H1 (cell line): ENCODE measurements around the gene NNMT. TPM values are rescaled to one million over a fixed set of nuclear protein-coding genes. Genes with fewer than 3 reads are reported as not detected.

Experiments
- CTCF ChIA-PET: fragments of 300-600 bp; sonication (Branson Sonifier 250); formaldehyde crosslinking; loops from one replicate; lab custom pipeline; 2021; ENCODE audit not compliant: partially characterized antibody; lab: Charles Lee
- POLR2A ChIA-PET: fragments of 300-600 bp; sonication (Branson Sonifier 250); formaldehyde crosslinking; loops from one replicate; lab custom pipeline; 2021; ENCODE audit warnings: inconsistent platforms; ENCODE audit not compliant: partially characterized antibody; lab: Charles Lee
- DNase-seq, 2 experiments: peaks; one replicate each; pipeline versions ENCODE4 v3.0.0 to v3.0.0-alpha.2; 2010 to 2022; ENCODE audit warnings: low spot score in 2 of 2, low read depth in 1 of 2, mixed read lengths in 1 of 2
- FAIRE-seq: peaks from 2 replicates; lab custom pipeline; 2011; peaks lifted over from hg19 to GRCh38; lab: Jason Lieb, UNC
- H2AFZ ChIP-seq: 2 replicates; pipeline ENCODE4 v1.8.1; 2012; ENCODE audit warnings: low read length, inconsistent platforms
- H2AK5ac ChIP-seq: 2 replicates; pipeline ENCODE4 v1.6.1; 2013; ENCODE audit warnings: low read depth, low read length
- H2BK120ac ChIP-seq: replicated peaks from 2 replicates; pipeline ENCODE3; 2013; ENCODE audit warnings: low read depth, low read length, inconsistent platforms
- H2BK12ac ChIP-seq: 2 replicates; pipeline ENCODE4 v1.6.1; 2013; ENCODE audit warnings: low read depth, low read length
- H2BK15ac ChIP-seq: 2 replicates; pipeline ENCODE4 v1.6.1; 2013; ENCODE audit warnings: low read length
- H2BK20ac ChIP-seq: 2 replicates; pipeline ENCODE4 v1.6.1; 2013; ENCODE audit warnings: low read length
- H2BK5ac ChIP-seq: 2 replicates; pipeline ENCODE4 v1.6.1; 2013; ENCODE audit warnings: low read depth, low read length
- H3K14ac ChIP-seq: 2 replicates; pipeline ENCODE4 v1.6.1; 2013; ENCODE audit warnings: inconsistent platforms; ENCODE audit not compliant: insufficient read length
- H3K18ac ChIP-seq: 2 replicates; pipeline ENCODE4 v1.6.1; 2013; ENCODE audit warnings: low read length; ENCODE audit errors: extremely low read depth
- H3K23ac ChIP-seq: 2 replicates; pipeline ENCODE4 v1.6.1; 2013; ENCODE audit warnings: inconsistent platforms; ENCODE audit not compliant: insufficient read length
- H3K23me2 ChIP-seq: 2 replicates; pipeline ENCODE4 v1.6.1; 2013; ENCODE audit warnings: low read depth, low read length
- H3K27ac ChIP-seq: 2 replicates; pipeline ENCODE4 v1.6.1; 2011; ENCODE audit warnings: low read depth, low read length, inconsistent platforms
- H3K27me3 ChIP-seq, 4 experiments: replicated peaks in 1 of 4; 1 replicate in 1 of 4; 2 replicates in 3 of 4; pipeline versions ENCODE4 v1.6.1 to v1.8.1; 2011 to 2013; ENCODE audit warnings: low read length in 3 of 4, mild to moderate bottlenecking in 3 of 4, inconsistent platforms in 2 of 4, mixed read lengths in 2 of 4, moderate library complexity in 1 of 4; ENCODE audit not compliant: control insufficient read depth in 3 of 4, insufficient read depth in 3 of 4; ENCODE audit errors: extremely low read depth in 1 of 4
- H3K36me3 ChIP-seq, 4 experiments: 2 replicates each; pipeline versions ENCODE4 v1.6.1 to v1.8.1; 2011 to 2013; ENCODE audit warnings: mild to moderate bottlenecking in 4 of 4, low read length in 3 of 4, moderate library complexity in 2 of 4, control low read depth in 1 of 4, inconsistent platforms in 1 of 4; ENCODE audit not compliant: insufficient read depth in 4 of 4, control insufficient read depth in 2 of 4
- H3K4ac ChIP-seq: replicated peaks from 2 replicates; pipeline ENCODE3; 2013; ENCODE audit warnings: low read length, low read depth, mixed read lengths, inconsistent platforms; ENCODE audit not compliant: insufficient read length
- H3K4me1 ChIP-seq, 4 experiments: replicated peaks in 1 of 4; 1 replicate in 1 of 4; 2 replicates in 3 of 4; pipeline versions ENCODE4 v1.6.1 to v1.8.1; 2011 to 2013; ENCODE audit warnings: low read length in 3 of 4, inconsistent platforms in 2 of 4, mixed read lengths in 1 of 4; ENCODE audit not compliant: insufficient read depth in 4 of 4, control insufficient read depth in 3 of 4
- H3K4me2 ChIP-seq, 2 experiments: 2 replicates each; pipeline versions ENCODE4 v1.6.1 to v1.8.1; 2011 to 2013; ENCODE audit warnings: low read depth in 2 of 2, low read length in 2 of 2, control low read depth in 1 of 2, inconsistent platforms in 1 of 2, mild to moderate bottlenecking in 1 of 2; ENCODE audit not compliant: insufficient read depth in 1 of 2
- H3K4me3 ChIP-seq, 4 experiments: fragments of 200-600, 300-600 bp in 1 of 4; sonication (generic), shearing (Covaris generic), sonication (Bioruptor Twin) in 1 of 4; 2 replicates each; pipeline versions ENCODE4 v1.5.1 to v1.8.1; 2011 to 2016; ENCODE audit warnings: low read length in 4 of 4, low read depth in 3 of 4, control low read depth in 2 of 4, inconsistent platforms in 2 of 4, mild to moderate bottlenecking in 2 of 4, mixed read lengths in 1 of 4, moderate library complexity in 1 of 4; ENCODE audit not compliant: insufficient read depth in 2 of 4; ENCODE audit errors: extremely low read depth in 1 of 4
- H3K56ac ChIP-seq: replicated peaks from 2 replicates; pipeline ENCODE3; 2013; ENCODE audit warnings: low read depth, mild to moderate bottlenecking, mixed read lengths, low read length, inconsistent platforms; ENCODE audit not compliant: insufficient read length
- H3K79me1 ChIP-seq: 2 replicates; pipeline ENCODE4 v1.6.1; 2013; ENCODE audit warnings: low read depth, low read length, control low read depth
- H3K79me2 ChIP-seq, 2 experiments: 2 replicates each; pipeline versions ENCODE4 v1.6.1 to v1.8.1; 2012 to 2013; ENCODE audit warnings: low read length in 2 of 2, mild to moderate bottlenecking in 2 of 2, inconsistent platforms in 1 of 2; ENCODE audit not compliant: insufficient read depth in 2 of 2, control insufficient read depth in 1 of 2
- H3K9ac ChIP-seq, 4 experiments: replicated peaks in 1 of 4; 1 replicate in 1 of 4; 2 replicates in 3 of 4; pipeline versions ENCODE4 v1.6.1 to v1.8.1; 2011 to 2013; ENCODE audit warnings: low read depth in 3 of 4, low read length in 3 of 4, control low read depth in 2 of 4, mild to moderate bottlenecking in 2 of 4, moderate library complexity in 2 of 4, inconsistent platforms in 1 of 4; ENCODE audit errors: extremely low read depth in 1 of 4
- H3K9me3 ChIP-seq, 2 experiments: 2 replicates each; pipeline versions ENCODE4 v1.6.1 to v1.8.1; 2012 to 2013; ENCODE audit warnings: mild to moderate bottlenecking in 2 of 2, moderate library complexity in 2 of 2, control low read depth in 1 of 2, inconsistent platforms in 1 of 2, low read depth in 1 of 2, low read length in 1 of 2, mixed read lengths in 1 of 2; ENCODE audit not compliant: insufficient read depth in 2 of 2
- H4K20me1 ChIP-seq, 2 experiments: replicated peaks in 1 of 2; 2 replicates each; pipeline versions ENCODE3 to v1.8.1; 2011 to 2013; ENCODE audit warnings: inconsistent platforms in 2 of 2, low read length in 2 of 2, mild to moderate bottlenecking in 1 of 2; ENCODE audit not compliant: insufficient read depth in 2 of 2, control insufficient read depth in 1 of 2
- H4K5ac ChIP-seq: 2 replicates; pipeline ENCODE4 v1.6.1; 2013; ENCODE audit warnings: low read length, low read depth, mixed read lengths, inconsistent platforms; ENCODE audit not compliant: insufficient read length
- H4K8ac ChIP-seq: 2 replicates; pipeline ENCODE4 v1.8.0; 2013; ENCODE audit warnings: mild to moderate bottlenecking, moderate library complexity, low read length, inconsistent platforms; ENCODE audit not compliant: insufficient read depth; ENCODE audit errors: extremely low read depth
- H4K91ac ChIP-seq: replicated peaks from 2 replicates; pipeline ENCODE3; 2013; ENCODE audit warnings: low read length, mixed read lengths, inconsistent platforms; ENCODE audit not compliant: insufficient read length
- BACH1 ChIP-seq: IDR thresholded peaks from 2 replicates; pipeline ENCODE4 v1.6.1; 2012; ENCODE audit warnings: low read length, improper control_type of control experiment
- CBX5 ChIP-seq: fragments of 300-800, 300-1000 bp; sonication (generic); IDR thresholded peaks from 2 replicates; pipeline ENCODE4 v1.7.1; 2016; ENCODE audit warnings: antibody characterized with exemption, low read length, low read depth
- CHD2 ChIP-seq: IDR thresholded peaks from 2 replicates; pipeline ENCODE4 v1.6.1; 2012; ENCODE audit warnings: low read length, improper control_type of control experiment
- CREB1 ChIP-seq: IDR thresholded peaks from 2 replicates; pipeline ENCODE4 v1.6.1; 2012; ENCODE audit warnings: inconsistent platforms
- CTBP2 ChIP-seq: IDR thresholded peaks from 2 replicates; pipeline ENCODE4 v1.7.0; 2011; ENCODE audit warnings: borderline replicate concordance, mild to moderate bottlenecking, moderate library complexity, mixed read lengths, low read length; ENCODE audit not compliant: insufficient read depth, insufficient read length
- EP300 ChIP-seq, 2 experiments: IDR thresholded peaks; 1 replicate in 1 of 2; 2 replicates in 1 of 2; pipeline ENCODE4 v1.6.1; 2011 to 2012; ENCODE audit warnings: low read depth in 2 of 2, low read length in 2 of 2, mild to moderate bottlenecking in 2 of 2, borderline replicate concordance in 1 of 2, inconsistent platforms in 1 of 2, moderate library complexity in 1 of 2
- HDAC6 ChIP-seq: IDR thresholded peaks from one replicate; pipeline ENCODE4 v1.7.1; 2012; ENCODE audit warnings: low read depth, mild to moderate bottlenecking, inconsistent platforms, low read length, moderate library complexity
- JUN ChIP-seq: IDR thresholded peaks from 2 replicates; pipeline ENCODE4 v1.6.1; 2011; ENCODE audit warnings: low read depth, mild to moderate bottlenecking, improper control_type of control experiment, low read length
- KDM4A ChIP-seq: IDR thresholded peaks from one replicate; pipeline ENCODE4 v1.7.1; 2012; ENCODE audit warnings: low read depth, mild to moderate bottlenecking, moderate library complexity, low read length, inconsistent platforms; ENCODE audit not compliant: severe bottlenecking
- KDM5A ChIP-seq: fragments of 200-600 bp; IDR thresholded peaks from 2 replicates; pipeline ENCODE4 v1.7.1; 2012; ENCODE audit warnings: mild to moderate bottlenecking, low read length, inconsistent platforms, mixed read lengths
- MAFK ChIP-seq: IDR thresholded peaks from 2 replicates; pipeline ENCODE4 v1.6.1; 2012; ENCODE audit warnings: low read depth, mild to moderate bottlenecking, improper control_type of control experiment, low read length
- POU5F1 ChIP-seq: IDR thresholded peaks from 2 replicates; pipeline ENCODE4 v1.6.1; 2011; ENCODE audit warnings: low read depth, mild to moderate bottlenecking, low read length, moderate library complexity
- RNF2 ChIP-seq: fragments of 200-900, 300-1000 bp; sonication (generic); IDR thresholded peaks from 2 replicates; pipeline ENCODE4 v1.7.1; 2016; ENCODE audit warnings: borderline replicate concordance, low read depth, mild to moderate bottlenecking, antibody characterized with exemption, low read length; ENCODE audit not compliant: poor library complexity, severe bottlenecking; ENCODE audit errors: missing control alignments
- SAP30 ChIP-seq: fragments of 300-600 bp; sonication (generic); IDR thresholded peaks from 2 replicates; pipeline ENCODE4 v1.7.1; 2012; ENCODE audit warnings: low read length, moderate library complexity, mild to moderate bottlenecking, inconsistent platforms; ENCODE audit not compliant: insufficient read depth, insufficient replicate concordance
- YY1 ChIP-seq: IDR thresholded peaks from 2 replicates; pipeline ENCODE4 v1.6.1; 2011; ENCODE audit warnings: low read depth, mild to moderate bottlenecking, low read length
- WGBS, 2 experiments: shearing (Covaris generic) in 1 of 2; methylation state at CpG; one replicate each; pipeline versions ENCODE4 v1.1.6 to v1.1.7; 2013 to 2015; ENCODE audit warnings: low lambda C conversion rate in 2 of 2, mixed read lengths in 2 of 2, inconsistent platforms in 1 of 2, low coverage in 1 of 2, missing lambda C conversion rate in 1 of 2; ENCODE audit not compliant: insufficient replicate concordance in 2 of 2, insufficient coverage in 1 of 2, insufficient read length in 1 of 2; ENCODE audit errors: extremely low coverage in 1 of 2, missing lambda C conversion rate in 1 of 2; 5-methylcytosine and 5-hydroxymethylcytosine counted together
- polyA plus RNA-seq, 7 experiments: library from polyadenylated mRNA; depleted of rRNA in 3 of 7; stranded (reverse) in 5 of 7; unstranded in 2 of 7; fragments of >200 nt in 5 of 7; fragments of 200-250 nt in 2 of 7; gene quantifications; 1 replicate in 5 of 7; 2 replicates in 1 of 7; 4 replicates in 1 of 7; pipeline versions ENCODE4 v1.2.1 to v1.2.3, GENCODE V29; 2011 to 2013; ENCODE audit warnings: missing spikeins in 2 of 7, mixed read lengths in 2 of 7
- total RNA-seq: library from RNA; stranded (reverse); fragmentation: NEBNext Ultra II Directional; extraction: Animal tissue kit (Norgen Biotek cat#: 25700); gene quantifications from 2 replicates; pipeline ENCODE4 v1.2.1, GENCODE V29; 2021

NNMT gene
- total and polyA plus RNA-seq, 2 of the 8 experiments (the other 6 are each of a cell fraction or from before 2014, with no cell fraction given) = not detected

GRCh38 chr11:114309517-114309916, 13.3 kb downstream of the NNMT start:
- H3K18ac ChIP-seq = no peak overlapping the region
- no peak overlapping the region for H2BK120ac ChIP-seq
- H2AFZ ChIP-seq = no peak overlapping the region
- H3K9ac ChIP-seq = no peak overlapping the region
- no peaks in the 10 kb centered on the region for H3K79me2 ChIP-seq
- ChIA-PET CTCF (interaction anchor here (1.9 kb wide), 1 partner anchor 30 kb away, joined by 8 read pairs; no protein-coding TSS in a partner anchor), POLR2A (no interaction called here)
- no peak overlapping the region for H4K91ac ChIP-seq
- no peak overlapping the region for H4K5ac ChIP-seq
- no peak overlapping the region for H2AK5ac ChIP-seq
- H3K4me1 ChIP-seq = peaks cover 0 to 3% (median 1%) of the 10 kb centered on the region in 4 experiments; a peak in 2 of 7 replicates
- H3K27me3 ChIP-seq = no peaks in the 10 kb centered on the region
- no peak overlapping the region for H3K23ac ChIP-seq
- no peaks in the 10 kb centered on the region for H4K20me1 ChIP-seq
- FAIRE-seq (no peak), DNase-seq (no peak)
- H3K27ac ChIP-seq = no peak overlapping the region
- WGBS, 2 experiments = 83% methylated on average over 1 of the region's 1 CpG; no CpG with 5 or more reads in 1 of the 2 experiments
- no peak overlapping the region for H2BK20ac ChIP-seq
- H2BK15ac ChIP-seq = no peak overlapping the region
- H3K23me2 ChIP-seq = no peaks in the 10 kb centered on the region
- no peak overlapping the region for H2BK5ac ChIP-seq
- no peak overlapping the region for H3K4me2 ChIP-seq
- no peak overlapping the region for H3K4me3 ChIP-seq
- H2BK12ac ChIP-seq = no peak overlapping the region
- no peaks in the 10 kb centered on the region for H3K79me1 ChIP-seq
- H3K9me3 ChIP-seq = no peaks in the 10 kb centered on the region; a peak in 1 of 4 replicates
- H3K56ac ChIP-seq = no peak overlapping the region
- H3K14ac ChIP-seq = no peak overlapping the region
- no peaks in the 10 kb centered on the region for H3K36me3 ChIP-seq
- no peak overlapping the region for H4K8ac ChIP-seq
- H3K4ac ChIP-seq = no peak overlapping the region
- TF ChIP-seq CHD2 (no peak), KDM5A (no peak), BACH1 (no peak), POU5F1 (no peak), HDAC6 (no peak), EP300 (IDR thresholded peaks at IDR 0.05; ENCODE audit: borderline replicate concordance in 1 of 2, low read depth in 2 of 2, low read length in 2 of 2) (no peak), KDM4A (no peak), RNF2 (no peak), JUN (no peak), CBX5 (no peak), CTBP2 (no peak), CREB1 (no peak), SAP30 (no peak), MAFK (no peak), YY1 (no peak)
